H54 (cell line): Measurements from ENCODE around the gene IGFBP5.
A peak's percentile ranks its signal among the peaks of the same experiment; 100 is the strongest.

Source experiments
- DNase-seq: peaks from one replicate; pipeline ENCODE4 v3.0.0; 2011; ENCODE audit warnings: low spot score, mixed read lengths; ENCODE audit not compliant: insufficient read length
- FAIRE-seq: peaks from 3 replicates; lab custom pipeline; 2011; peaks lifted over from hg19 to GRCh38; lab: Jason Lieb, UNC
- POLR2A ChIP-seq: IDR thresholded peaks from 2 replicates; pipeline ENCODE4 v1.6.1; 2011; ENCODE audit warnings: low read depth, mild to moderate bottlenecking, low read length

IGFBP5 gene

DNA sequence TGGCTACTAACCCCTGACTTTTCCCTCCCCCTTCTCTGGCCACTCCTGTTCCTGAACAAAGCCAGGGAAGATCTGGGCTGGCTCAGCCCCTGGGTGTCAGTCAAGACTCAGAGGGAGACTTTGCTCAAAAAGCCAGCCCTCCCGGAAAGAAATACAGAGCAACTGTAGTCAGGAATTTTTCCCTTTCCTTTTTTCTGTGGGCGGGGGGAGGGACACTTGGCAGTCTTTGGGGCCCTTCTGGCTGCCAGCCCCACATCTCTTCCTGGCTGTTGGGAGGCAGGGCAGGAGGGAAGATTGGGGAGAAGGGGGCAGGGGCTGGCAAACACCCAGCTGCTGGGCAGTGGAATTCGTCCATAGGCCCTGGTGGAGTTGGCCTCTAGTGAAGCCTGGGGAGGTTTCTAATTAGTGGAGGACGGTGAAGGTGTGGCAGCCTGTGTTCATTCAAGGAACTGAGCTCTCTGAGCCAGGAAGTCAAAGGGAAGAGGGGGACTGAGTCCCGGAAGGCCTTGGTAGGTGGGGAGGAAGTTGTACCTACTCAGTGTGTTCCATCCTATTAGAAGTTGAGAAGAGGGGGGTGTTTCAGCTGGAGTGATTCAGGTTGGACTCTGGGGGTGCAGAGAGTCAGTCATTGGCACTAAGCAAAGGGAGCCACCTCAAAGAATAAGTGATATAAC is 51.2 kb downstream of the IGFBP5 start:
- DNase-seq (no peak), FAIRE-seq (no peak)
- no peak for TF ChIP-seq POLR2A

DNA sequence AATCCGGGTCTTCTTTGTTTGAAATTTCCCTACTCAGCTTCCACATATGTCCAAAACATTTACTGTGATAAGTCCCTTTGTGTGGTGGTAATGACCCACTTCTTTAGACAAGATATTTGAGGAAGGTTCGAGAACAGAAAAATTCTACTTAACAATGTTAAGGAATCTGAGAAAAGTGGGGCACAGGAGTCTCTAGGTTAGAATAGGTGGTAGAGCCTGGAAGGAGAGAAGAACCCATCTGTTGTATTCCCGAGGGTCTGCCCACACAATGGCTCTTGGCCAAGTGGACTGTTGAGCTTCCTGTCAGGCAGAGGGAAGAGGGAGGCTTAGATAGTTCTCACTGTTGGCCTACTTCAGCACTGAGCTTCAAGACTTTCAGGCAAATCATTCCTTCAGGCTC is 57.9 kb downstream of the IGFBP5 start:
- no peak for DNase-seq
- TF ChIP-seq POLR2A, result no peak
- FAIRE-seq, result no peak

GRCh38 chr2:216636551-216637450 is 58.5 kb downstream of the IGFBP5 start:
- FAIRE-seq (peak; percentile 82), DNase-seq (peak; percentile 90)
- TF ChIP-seq POLR2A, result no peak

DNA sequence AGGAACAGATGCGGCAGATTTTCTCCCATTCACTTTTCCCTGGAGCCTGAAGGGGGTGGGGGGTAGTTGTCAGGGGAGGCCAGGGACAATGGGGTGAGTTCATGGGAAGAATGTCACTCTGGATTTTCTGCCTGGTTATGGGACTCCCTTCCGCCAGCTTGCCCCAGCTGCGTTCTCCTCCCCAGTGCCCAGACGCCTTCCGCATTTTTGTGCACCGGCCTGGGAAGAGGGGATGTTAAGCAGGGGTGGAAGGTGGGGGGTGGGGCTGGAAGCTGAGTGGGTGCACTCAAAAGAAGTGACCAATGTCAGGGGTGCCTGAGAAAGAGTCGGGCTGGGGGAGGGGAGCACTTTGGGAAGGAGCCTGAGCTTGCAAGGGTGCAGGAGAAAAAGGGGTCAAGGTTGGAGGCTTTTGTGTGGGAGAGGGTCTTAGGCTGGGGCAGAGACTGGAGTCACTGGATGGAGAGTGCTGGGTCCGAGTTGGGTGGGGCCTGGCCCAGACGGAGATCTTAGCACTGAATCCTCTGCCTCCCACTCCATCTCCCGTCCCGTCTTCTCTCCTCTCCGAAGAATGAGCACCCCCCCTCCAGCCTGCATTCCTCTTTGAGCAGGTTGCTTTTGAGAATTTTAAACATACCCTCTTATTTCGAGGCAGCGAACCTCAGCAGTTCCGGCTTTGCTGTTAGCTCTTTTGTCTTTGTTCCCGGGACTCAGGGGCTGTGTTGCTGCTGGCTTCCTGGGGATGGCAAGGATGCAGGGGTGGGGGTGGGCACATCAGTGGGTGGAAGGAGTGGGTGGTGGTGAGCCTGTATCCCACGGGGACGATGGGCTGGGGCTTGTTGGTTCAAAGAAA is 59.4 kb downstream of the IGFBP5 start:
- DNase-seq (no peak), FAIRE-seq (no peak)
- TF ChIP-seq POLR2A, result no peak

DNA sequence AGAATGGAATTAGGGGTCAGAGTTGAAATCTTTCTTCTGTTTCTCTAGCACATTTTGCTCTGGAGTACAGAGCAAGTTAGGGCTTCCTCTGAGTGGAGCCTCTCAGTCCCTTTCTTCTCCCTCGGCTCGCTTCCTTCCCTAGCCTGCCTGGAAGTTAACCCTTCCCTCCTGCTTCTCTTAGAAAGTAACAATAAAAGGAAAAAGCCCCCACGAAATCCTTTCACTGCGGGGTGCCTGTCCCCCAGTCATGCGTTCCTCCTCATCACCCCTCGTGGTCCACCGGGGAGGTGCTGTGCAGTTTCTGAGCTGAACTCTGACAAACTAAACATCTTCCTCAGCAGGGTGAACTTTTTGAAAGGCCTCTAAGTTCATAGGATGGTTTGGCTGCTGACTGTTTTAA is 60.2 kb downstream of the IGFBP5 start:
- no peak for DNase-seq
- no peak for TF ChIP-seq POLR2A
- FAIRE-seq, result no peak

GRCh38 chr2:216634370-216635148 is 60.8 kb downstream of the IGFBP5 start:
- FAIRE-seq (no peak), DNase-seq (no peak)
- no peak for TF ChIP-seq POLR2A

DNA sequence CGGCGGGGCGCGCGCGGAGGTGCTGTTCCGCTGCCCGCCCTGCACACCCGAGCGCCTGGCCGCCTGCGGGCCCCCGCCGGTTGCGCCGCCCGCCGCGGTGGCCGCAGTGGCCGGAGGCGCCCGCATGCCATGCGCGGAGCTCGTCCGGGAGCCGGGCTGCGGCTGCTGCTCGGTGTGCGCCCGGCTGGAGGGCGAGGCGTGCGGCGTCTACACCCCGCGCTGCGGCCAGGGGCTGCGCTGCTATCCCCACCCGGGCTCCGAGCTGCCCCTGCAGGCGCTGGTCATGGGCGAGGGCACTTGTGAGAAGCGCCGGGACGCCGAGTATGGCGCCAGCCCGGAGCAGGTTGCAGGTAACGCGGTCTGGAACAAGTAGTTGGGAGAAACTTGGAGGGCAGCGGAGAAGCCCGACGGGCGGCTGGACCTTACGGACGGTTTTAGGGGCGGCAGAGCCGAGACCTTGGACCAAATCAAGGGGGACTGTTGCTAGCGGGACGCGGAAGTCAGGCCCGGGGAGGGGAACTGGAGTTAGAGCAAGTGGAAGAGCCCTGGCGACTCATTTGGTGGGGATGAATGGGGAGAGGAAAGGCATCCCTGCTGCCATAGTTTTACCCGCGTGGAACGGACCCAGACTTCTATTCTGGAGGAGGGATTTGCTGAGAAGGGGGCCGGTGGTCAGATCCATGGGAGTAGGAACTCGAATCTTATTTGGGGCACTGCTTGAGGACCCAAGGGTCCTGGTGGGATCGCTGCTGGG is 61.6 kb downstream of the IGFBP5 start:
- DNase-seq (no peak), FAIRE-seq (no peak)
- no peak for TF ChIP-seq POLR2A

DNA sequence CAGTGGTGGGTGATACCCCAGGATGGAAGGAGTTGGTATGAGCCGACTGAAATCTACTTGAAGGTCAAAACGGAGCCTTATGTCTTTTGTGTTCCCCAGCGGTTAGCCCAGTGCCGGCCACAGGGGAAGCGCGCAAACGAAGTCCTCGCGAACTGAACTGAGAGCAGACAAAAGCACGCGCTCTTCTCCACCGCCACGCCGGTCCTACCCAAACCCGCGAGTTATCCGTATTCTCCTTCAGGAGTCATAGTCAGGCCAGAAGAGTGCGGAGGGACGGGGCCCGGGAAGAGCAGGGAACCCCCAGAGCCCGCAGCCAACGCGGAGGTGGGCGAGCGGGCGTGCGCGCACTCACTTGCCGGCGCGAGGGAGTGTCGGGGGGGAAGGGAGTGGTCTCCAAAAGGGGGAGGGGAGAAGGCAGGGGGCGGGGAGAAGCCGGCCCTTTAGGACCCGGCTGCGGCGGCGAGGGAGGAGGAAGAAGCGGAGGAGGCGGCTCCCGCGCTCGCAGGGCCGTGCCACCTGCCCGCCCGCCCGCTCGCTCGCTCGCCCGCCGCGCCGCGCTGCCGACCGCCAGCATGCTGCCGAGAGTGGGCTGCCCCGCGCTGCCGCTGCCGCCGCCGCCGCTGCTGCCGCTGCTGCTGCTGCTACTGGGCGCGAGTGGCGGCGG is 62.3 kb downstream of the IGFBP5 start, which contains the start of gene IGFBP2:
IGFBP2 (plus strand) TSS at position 469 of the 664 bp plus-strand sequence; CDS start at position 573, 104 bp downstream.
- no peak for TF ChIP-seq POLR2A
- DNase-seq (no peak), FAIRE-seq (no peak)

DNA sequence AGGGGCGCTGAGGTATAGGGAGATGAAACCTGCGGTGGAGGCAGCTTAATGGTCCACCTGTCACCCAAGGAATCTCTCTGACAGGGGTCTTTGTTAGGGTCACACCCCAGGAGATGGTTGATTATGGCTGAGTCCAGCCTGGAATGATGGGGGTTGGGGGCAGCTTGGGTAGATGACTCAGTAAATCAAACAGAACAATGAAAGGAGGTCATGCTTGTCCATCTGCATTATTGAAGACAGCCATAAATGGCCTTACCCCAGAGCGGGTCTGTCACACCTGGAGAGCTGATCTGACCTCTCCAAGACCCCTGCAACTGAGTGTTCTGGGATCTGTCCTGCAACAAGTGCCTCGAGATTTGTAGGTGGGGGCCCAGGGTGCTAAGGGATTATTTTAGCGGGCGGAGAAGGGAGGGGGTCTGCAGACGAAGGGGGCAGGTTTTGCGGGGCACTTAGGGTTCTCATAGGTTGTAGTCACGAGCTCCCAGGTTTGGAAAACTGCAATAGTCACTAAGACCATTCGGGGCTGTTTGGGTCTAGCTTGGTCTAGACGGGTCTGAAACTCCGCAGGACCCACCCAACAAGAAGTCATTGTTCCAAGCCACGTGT is 62.9 kb downstream of the IGFBP5 start:
- no peak for FAIRE-seq
- TF ChIP-seq POLR2A, result no peak
- no peak for DNase-seq

DNA sequence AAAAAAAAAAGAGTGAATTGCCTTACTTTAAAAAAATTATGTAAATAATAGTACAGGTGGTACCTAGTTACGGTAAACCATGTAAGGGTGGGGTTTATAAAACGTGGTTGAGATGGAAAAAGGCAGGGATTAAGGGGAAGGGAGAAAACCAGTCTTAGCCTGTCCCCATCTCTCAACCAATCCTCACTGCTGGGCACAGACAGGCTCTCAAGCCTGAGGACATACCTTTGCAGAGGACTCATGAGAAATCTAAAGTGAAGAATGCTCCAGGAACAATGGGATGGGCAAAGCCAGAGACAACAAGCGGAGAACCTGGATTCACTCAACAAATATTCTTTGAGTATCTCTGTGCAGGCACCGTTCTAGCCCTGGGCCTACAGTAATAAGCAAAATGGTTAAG is 65.6 kb downstream of the IGFBP5 start:
- no peak for TF ChIP-seq POLR2A
- no peak for FAIRE-seq

GRCh38 chr2:216626875-216627245 is 68.5 kb downstream of the IGFBP5 start:
- FAIRE-seq (no peak), DNase-seq (no peak)
- TF ChIP-seq POLR2A, result no peak

More for the DNA sequence above, 65.6 kb downstream of the IGFBP5 start:
- DNase-seq, result no peak
